ENCODE measurements around the gene KRTAP27-1.

KRTAP27-1 gene

GRCh38 chr21:30337276-30337744 is at the start of gene KRTAP27-1:
Gene KRTAP27-1, minus strand, starts transcription at chr21:30337694. Its CDS starts 26 bp downstream, at chr21:30337668.
- no peak for FAIRE-seq

GRCh38 chr21:30382201-30382600 is 44.7 kb upstream of the KRTAP27-1 start:
- no peak for FAIRE-seq

- no peak for FAIRE-seq
Observed at GRCh38 chr21:30372139-30372770, 34.8 kb upstream of the KRTAP27-1 start, which contains the start of gene KRTAP13-2. Gene KRTAP13-2, minus strand, starts transcription at chr21:30372271. Its CDS starts 58 bp downstream, at chr21:30372213.

GRCh38 chr21:30355906-30356305 is 18.4 kb upstream of the KRTAP27-1 start:
- FAIRE-seq: no peak

- no peak for FAIRE-seq
Observed at GRCh38 chr21:30354308-30355005, 17.0 kb upstream of the KRTAP27-1 start.

GRCh38 chr21:30351534-30351933 is 14.0 kb upstream of the KRTAP27-1 start:
- peak; percentile 46 for FAIRE-seq

- no peak for FAIRE-seq
Observed at GRCh38 chr21:30349572-30349971, 12.1 kb upstream of the KRTAP27-1 start.

GRCh38 chr21:30348506-30348905 is 11.0 kb upstream of the KRTAP27-1 start, which contains the start of gene KRTAP23-1:
Gene KRTAP23-1, minus strand, starts transcription at chr21:30348606. Its CDS starts 0 bp downstream, at chr21:30348606.
- FAIRE-seq: no peak

- no peak for FAIRE-seq
Observed at GRCh38 chr21:30345014-30345413, 7.5 kb upstream of the KRTAP27-1 start.

GRCh38 chr21:30340714-30341573 is 3.5 kb upstream of the KRTAP27-1 start:
- FAIRE-seq: peak; percentile 55

GRCh38 chr21:30338717-30339116 is 1.2 kb upstream of the KRTAP27-1 start:
- FAIRE-seq: no peak

- no peak for FAIRE-seq
Observed at GRCh38 chr21:30337772-30338171, 278 bp upstream of the KRTAP27-1 start.

GRCh38 chr21:30336596-30336995 is 898 bp downstream of the KRTAP27-1 start:
- peak; percentile 15 for FAIRE-seq

- no peak for FAIRE-seq
Observed at GRCh38 chr21:30333736-30334135, 3.8 kb downstream of the KRTAP27-1 start.

GRCh38 chr21:30332681-30333080 is 4.8 kb downstream of the KRTAP27-1 start:
- FAIRE-seq: no peak

- FAIRE-seq: no peak
Observed at GRCh38 chr21:30329203-30329875, 8.2 kb downstream of the KRTAP27-1 start.

GRCh38 chr21:30326390-30326789 is 11.1 kb downstream of the KRTAP27-1 start:
- FAIRE-seq: no peak

- FAIRE-seq: no peak
Observed at GRCh38 chr21:30320215-30320614, 17.3 kb downstream of the KRTAP27-1 start, which contains the start of gene KRTAP26-1. Gene KRTAP26-1, minus strand, starts transcription at chr21:30320315. Its CDS starts 280 bp downstream, at chr21:30320035.

- FAIRE-seq: no peak
Observed at GRCh38 chr21:30315701-30316100, 21.8 kb downstream of the KRTAP27-1 start.

GRCh38 chr21:30306884-30307283 is 30.6 kb downstream of the KRTAP27-1 start:
- FAIRE-seq: no peak

GRCh38 chr21:30305136-30305535 is 32.4 kb downstream of the KRTAP27-1 start:
- no peak for FAIRE-seq

GRCh38 chr21:30289215-30289614 is 48.3 kb downstream of the KRTAP27-1 start, which contains the start of gene KRTAP25-1:
Gene KRTAP25-1, minus strand, starts transcription at chr21:30289514. Its CDS starts 24 bp downstream, at chr21:30289490.
- FAIRE-seq: no peak
